MM.1S (cell line): Measurements from ENCODE around the gene CHMP6.

Source experiments
- CTCF ChIP-seq: fragments of 300-600 bp; sonication (generic); IDR thresholded peaks from 2 replicates; pipeline ENCODE4 v1.5.1; 2016; ENCODE audit warnings: antibody characterized with exemption, low read length, mixed read lengths
- EZH2 ChIP-seq: fragments of 300-600 bp; sonication (generic); optimal IDR thresholded peaks from 2 replicates; pipeline ENCODE3; 2017; ENCODE audit warnings: low read depth, mild to moderate bottlenecking, antibody characterized with exemption, low read length, mixed read lengths

- TF ChIP-seq CTCF (no peak), EZH2 (no peak)
These were observed 11.9 kb upstream of the CHMP6 start for GRCh38 chr17:80979547-80980378.
